Measurements from ENCODE around the gene F12.

Gene F12
- total RNA-seq = 0.61 to 1.2 reads per million in 2 donors

GRCh38 chr5:177409043-177409801 is at the start of gene F12:
Gene F12, minus strand, starts transcription at chr5:177409564. Its CDS starts 37 bp downstream, at chr5:177409527.
- DNase-seq = no peak

GRCh38 chr5:177458912-177459350 is 49.6 kb upstream of the F12 start:
- DNase-seq = no peak

GRCh38 chr5:177457852-177458681 is 48.7 kb upstream of the F12 start:
- no peak for DNase-seq

- DNase-seq = peak in 4 of 5 experiments; percentile 29 to 88 (median 56)
Observed at GRCh38 chr5:177456976-177457851, 47.9 kb upstream of the F12 start.

- no peak for DNase-seq
Observed at GRCh38 chr5:177456591-177456964, 47.2 kb upstream of the F12 start.

GRCh38 chr5:177455661-177456590 is 46.6 kb upstream of the F12 start:
- DNase-seq = peak; percentile 79 to 95 (median 93)

- peak; percentile 84 to 96 (median 89) for DNase-seq
Observed at GRCh38 chr5:177455036-177455660, 45.8 kb upstream of the F12 start.

- DNase-seq = peak; percentile 87 to 97 (median 92)
Observed at GRCh38 chr5:177454397-177455035, 45.2 kb upstream of the F12 start.

- no peak for DNase-seq
Observed at GRCh38 chr5:177453852-177454396, 44.6 kb upstream of the F12 start.

- DNase-seq = no peak
Observed at GRCh38 chr5:177452688-177453638, 43.6 kb upstream of the F12 start.

- no peak for DNase-seq
Observed at GRCh38 chr5:177450667-177451424, 41.5 kb upstream of the F12 start.

GRCh38 chr5:177449140-177450061 is 40.0 kb upstream of the F12 start:
- no peak for DNase-seq

GRCh38 chr5:177448244-177448950 is 39.0 kb upstream of the F12 start:
- DNase-seq = no peak

- no peak for DNase-seq
Observed at GRCh38 chr5:177447611-177448243, 38.4 kb upstream of the F12 start.

GRCh38 chr5:177447066-177447610 is 37.8 kb upstream of the F12 start:
- peak; percentile 42 to 86 (median 74) for DNase-seq

Measured in T-helper 2 cell (primary cell).